ENCODE results near the gene GALNT9. TPM values are rescaled to one million over a fixed set of nuclear protein-coding genes. Genes with fewer than 3 reads are reported as not detected.

The GALNT9 gene
- total RNA-seq, 1 donor from 2014 or later = not detected

DNA sequence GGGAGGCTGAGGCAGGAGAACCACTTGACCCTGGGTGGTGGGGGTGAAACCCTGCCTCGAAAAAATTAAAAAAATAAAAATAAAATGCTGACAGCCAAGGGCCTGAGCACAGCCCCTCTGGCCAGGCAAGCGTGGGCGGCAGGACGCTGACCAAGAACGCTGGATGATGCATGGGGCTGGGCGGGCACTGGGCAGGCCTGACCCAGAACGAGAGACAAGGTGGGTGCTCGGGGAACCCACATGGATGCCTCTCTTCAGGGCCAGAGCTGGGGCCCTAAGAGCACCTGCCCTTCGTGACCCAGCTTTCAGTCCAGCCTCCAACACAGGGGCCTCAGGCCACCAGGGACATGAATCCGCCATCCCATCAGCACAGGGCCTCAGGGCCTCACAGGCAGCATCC lies 11.3 kb downstream of the GALNT9 start:
- Histone ChIP-seq H3K4me1 (no peaks in the 10 kb centered on the region), H3K9me3 (replicated peaks) (no peaks in the 10 kb centered on the region), H3K36me3 (no peaks in the 10 kb centered on the region), H3K27me3 (ENCODE audit: low read depth) (peaks cover 89% of the 10 kb centered on the region), H3K4me3 (no peak overlapping the region), H3K27ac (replicated peaks) (no peak overlapping the region)
- intact Hi-C loops (cut with micrococcal nuclease) = no loop called here
- no peak for DNase-seq
- TF ChIP-seq, protein P1, sequence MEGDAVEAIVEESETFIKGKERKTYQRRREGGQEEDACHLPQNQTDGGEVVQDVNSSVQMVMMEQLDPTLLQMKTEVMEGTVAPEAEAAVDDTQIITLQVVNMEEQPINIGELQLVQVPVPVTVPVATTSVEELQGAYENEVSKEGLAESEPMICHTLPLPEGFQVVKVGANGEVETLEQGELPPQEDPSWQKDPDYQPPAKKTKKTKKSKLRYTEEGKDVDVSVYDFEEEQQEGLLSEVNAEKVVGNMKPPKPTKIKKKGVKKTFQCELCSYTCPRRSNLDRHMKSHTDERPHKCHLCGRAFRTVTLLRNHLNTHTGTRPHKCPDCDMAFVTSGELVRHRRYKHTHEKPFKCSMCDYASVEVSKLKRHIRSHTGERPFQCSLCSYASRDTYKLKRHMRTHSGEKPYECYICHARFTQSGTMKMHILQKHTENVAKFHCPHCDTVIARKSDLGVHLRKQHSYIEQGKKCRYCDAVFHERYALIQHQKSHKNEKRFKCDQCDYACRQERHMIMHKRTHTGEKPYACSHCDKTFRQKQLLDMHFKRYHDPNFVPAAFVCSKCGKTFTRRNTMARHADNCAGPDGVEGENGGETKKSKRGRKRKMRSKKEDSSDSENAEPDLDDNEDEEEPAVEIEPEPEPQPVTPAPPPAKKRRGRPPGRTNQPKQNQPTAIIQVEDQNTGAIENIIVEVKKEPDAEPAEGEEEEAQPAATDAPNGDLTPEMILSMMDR (IDR thresholded peaks at IDR 0.05; ENCODE audit: borderline replicate concordance) = no peak

DNA sequence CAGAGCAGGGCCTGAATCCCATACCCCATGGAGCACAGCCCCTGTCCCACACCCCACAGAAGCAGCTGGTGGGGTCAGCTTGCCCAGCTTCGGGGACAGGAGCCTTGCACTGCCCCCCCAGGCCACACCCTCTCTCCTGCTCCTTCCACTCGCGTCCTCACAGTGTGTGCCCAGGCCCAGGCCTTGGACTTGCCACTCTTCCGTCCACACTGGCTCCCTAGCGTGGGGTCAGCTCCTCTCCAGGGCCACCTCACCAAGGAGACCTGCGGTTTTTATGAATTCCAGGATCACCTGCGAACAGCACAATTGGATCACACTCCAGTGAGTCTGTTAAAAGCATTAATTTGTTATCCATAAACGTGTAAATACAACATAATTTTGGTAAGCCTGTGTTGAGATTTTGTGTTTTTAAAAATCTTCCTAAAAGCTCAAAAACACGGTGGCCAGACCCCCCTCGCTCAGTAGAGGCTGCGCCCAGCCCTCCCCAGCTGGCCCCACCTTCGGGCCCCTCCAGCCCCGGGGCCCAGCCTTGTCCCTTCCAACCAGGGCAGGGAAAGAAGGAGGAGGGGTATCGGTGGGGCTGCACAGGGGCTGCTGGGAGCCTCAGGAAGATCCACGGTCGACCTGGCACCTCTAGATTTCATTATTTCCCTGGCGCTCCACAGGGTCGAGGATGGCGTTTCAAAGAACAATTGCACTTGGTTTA lies 12.0 kb downstream of the GALNT9 start:
- intact Hi-C loops (cut with micrococcal nuclease) = no loop called here
- no peak for DNase-seq
- Histone ChIP-seq H3K4me3 (no peak overlapping the region), H3K4me1 (no peaks in the 10 kb centered on the region), H3K9me3 (replicated peaks) (peaks cover 5% of the 10 kb centered on the region), H3K36me3 (no peaks in the 10 kb centered on the region), H3K27me3 (ENCODE audit: low read depth) (peaks cover 82% of the 10 kb centered on the region), H3K27ac (replicated peaks) (no peak overlapping the region)
- TF ChIP-seq, protein P1 (IDR thresholded peaks at IDR 0.05; ENCODE audit: borderline replicate concordance) = no peak

DNA sequence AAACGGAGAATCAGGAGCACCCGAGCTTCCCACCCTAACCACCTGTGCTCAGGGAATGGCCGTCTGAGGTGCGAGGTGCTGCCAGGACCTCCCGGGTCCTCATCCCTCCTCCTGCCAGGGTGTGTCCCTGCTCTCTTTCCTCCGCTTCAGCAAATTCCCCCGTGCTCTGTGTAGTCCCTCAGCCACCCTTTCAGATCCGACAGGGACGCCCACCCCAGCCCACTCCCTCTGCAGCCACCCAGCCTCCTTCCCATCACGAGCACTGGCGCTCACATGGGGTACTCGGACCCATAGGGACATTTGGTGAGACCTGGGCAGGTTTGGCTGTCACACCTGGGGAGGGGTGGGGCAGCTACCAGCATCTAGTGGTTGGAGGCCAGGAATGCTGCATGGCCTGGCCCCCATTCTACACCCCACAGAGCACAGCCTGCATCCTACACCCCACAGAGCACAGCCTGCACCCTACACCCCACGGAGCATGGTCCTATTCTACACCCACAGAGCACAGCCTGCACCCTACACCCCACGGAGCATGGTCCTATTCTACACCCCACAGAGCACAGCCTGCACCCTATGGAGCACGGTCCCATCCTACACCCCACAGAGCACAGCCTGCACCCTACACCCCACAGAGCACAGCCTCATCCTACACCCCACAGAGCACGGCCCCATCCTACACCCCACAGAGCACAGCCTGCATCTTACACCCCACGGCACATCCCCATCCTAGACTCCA lies 12.7 kb downstream of the GALNT9 start:
- H3K27me3 ChIP-seq (ENCODE audit: low read depth) = peaks cover 74% of the 10 kb centered on the region
- H3K4me1 ChIP-seq = no peaks in the 10 kb centered on the region

DNA sequence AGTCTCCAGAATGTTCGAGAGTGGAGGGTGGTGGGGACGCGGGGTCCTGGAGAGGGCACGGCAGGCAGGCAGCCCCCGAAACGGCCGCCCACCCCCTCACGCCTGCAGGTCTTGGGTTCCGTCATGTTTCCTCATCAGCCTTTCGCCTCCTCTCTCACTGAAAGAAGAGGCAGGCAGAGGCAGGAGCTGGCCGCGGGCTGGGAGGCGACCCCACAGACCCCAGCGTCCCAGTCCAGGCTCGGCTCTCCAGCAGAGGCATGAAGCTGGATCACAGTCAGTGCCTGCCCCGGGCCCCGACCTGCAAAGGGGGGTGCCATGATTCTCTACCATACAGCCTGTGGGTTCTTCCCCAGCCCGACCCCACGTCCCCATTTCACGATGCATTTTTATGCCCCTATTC lies 13.4 kb downstream of the GALNT9 start:
- Histone ChIP-seq H3K4me3 (no peak overlapping the region), H3K36me3 (no peaks in the 10 kb centered on the region), H3K27ac (replicated peaks) (no peak overlapping the region), H3K27me3 (ENCODE audit: low read depth) (peaks cover 67% of the 10 kb centered on the region), H3K9me3 (replicated peaks) (peaks cover 19% of the 10 kb centered on the region), H3K4me1 (no peaks in the 10 kb centered on the region)
- TF ChIP-seq, protein P1 (IDR thresholded peaks at IDR 0.05; ENCODE audit: borderline replicate concordance) = no peak
- no peak for DNase-seq
- intact Hi-C loops (cut with micrococcal nuclease) = no loop called here

More for the DNA sequence above, 12.7 kb downstream of the GALNT9 start:
- Histone ChIP-seq H3K9me3 (replicated peaks) (peaks cover 12% of the 10 kb centered on the region), H3K36me3 (no peaks in the 10 kb centered on the region), H3K27ac (replicated peaks) (no peak overlapping the region), H3K4me3 (no peak overlapping the region)
- DNase-seq = no peak
- intact Hi-C loops (cut with micrococcal nuclease) = no loop called here
- TF ChIP-seq, protein P1 (IDR thresholded peaks at IDR 0.05; ENCODE audit: borderline replicate concordance) = no peak

DNA sequence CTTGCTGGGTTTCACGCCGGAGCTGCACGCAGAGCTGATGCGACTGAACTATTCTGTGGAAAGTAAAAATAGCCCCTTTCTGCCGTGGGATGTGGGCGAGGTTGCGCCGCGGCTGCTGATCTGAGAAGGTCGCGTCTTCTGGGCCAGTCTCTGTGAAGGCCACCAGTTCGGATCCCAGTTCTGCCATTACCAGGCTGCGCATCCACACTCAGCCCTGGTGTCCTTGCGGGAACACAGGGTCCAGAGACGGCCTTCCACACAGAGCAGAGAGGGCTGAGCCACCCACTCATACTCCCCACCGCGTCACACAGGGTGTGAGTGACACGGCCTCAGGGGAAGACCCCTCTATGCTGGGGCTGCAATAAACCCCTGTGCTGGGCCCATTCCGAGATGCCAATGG lies 13.9 kb downstream of the GALNT9 start:
- TF ChIP-seq, protein P1 (IDR thresholded peaks at IDR 0.05; ENCODE audit: borderline replicate concordance) = no peak
- H3K27me3 ChIP-seq (ENCODE audit: low read depth) = peaks cover 65% of the 10 kb centered on the region

More for the DNA sequence above, 13.9 kb downstream of the GALNT9 start:
- no peaks in the 10 kb centered on the region for H3K4me1 ChIP-seq
- DNase-seq = no peak
- H3K27ac ChIP-seq (replicated peaks) = no peak overlapping the region
- peaks cover 24% of the 10 kb centered on the region for H3K9me3 ChIP-seq (replicated peaks)
- H3K4me3 ChIP-seq = no peak overlapping the region
- intact Hi-C loops (cut with micrococcal nuclease) = no loop called here
- no peaks in the 10 kb centered on the region for H3K36me3 ChIP-seq

Data from left ventricle myocardium inferior (tissue), 1 donor.